ENCODE results near the gene IGSF6. TPM values are rescaled to one million over a fixed set of nuclear protein-coding genes. Genes with fewer than 3 reads are reported as not detected.
A peak's percentile ranks its signal among the peaks of the same experiment; 100 is the strongest.
"Not testable (repeated sequence)": the region's sequence is repeated elsewhere in the genome, so short reads cannot be mapped to it uniquely, and the experiment has no call there.

IGSF6 gene
- not detected in 2 replicates for total RNA-seq (2014; rRNA removed; shearing (Covaris generic))
- not detected in 2 replicates for polyA plus RNA-seq (2015; cell fraction: cytosol; rRNA removed)
- not detected in 2 replicates for polyA plus RNA-seq (2015; cell fraction: nucleus; rRNA removed)

- DNase-seq (ENCODE audit: low read depth): no peak
Observed at GRCh38 chr16:21652453-21652852, at the start of gene IGSF6. IGSF6 (minus strand) TSS chr16:21652608; CDS start chr16:21652598, 10 bp downstream.

- no peak for DNase-seq (ENCODE audit: low read depth)
Observed at GRCh38 chr16:21701271-21701670, 48.9 kb upstream of the IGSF6 start.

- no peak for DNase-seq (ENCODE audit: low read depth)
Observed at GRCh38 chr16:21698169-21699032, 46.0 kb upstream of the IGSF6 start.

GRCh38 chr16:21697032-21697431 is 44.6 kb upstream of the IGSF6 start:
- DNase-seq (ENCODE audit: low read depth): no peak

- DNase-seq (ENCODE audit: low read depth): no peak
Observed at GRCh38 chr16:21694609-21695008, 42.2 kb upstream of the IGSF6 start.

GRCh38 chr16:21690967-21691366 is 38.6 kb upstream of the IGSF6 start:
- not testable (repeated sequence) for DNase-seq (ENCODE audit: low read depth)

GRCh38 chr16:21689107-21689506 is 36.7 kb upstream of the IGSF6 start:
- no peak for DNase-seq (ENCODE audit: low read depth)

GRCh38 chr16:21685034-21685455 is 32.6 kb upstream of the IGSF6 start:
- no peak for DNase-seq (ENCODE audit: low read depth)

GRCh38 chr16:21684199-21684598 is 31.8 kb upstream of the IGSF6 start:
- DNase-seq (ENCODE audit: low read depth): no peak

- DNase-seq (ENCODE audit: low read depth): no peak
Observed at GRCh38 chr16:21683184-21683583, 30.8 kb upstream of the IGSF6 start.

- not testable (repeated sequence) for DNase-seq (ENCODE audit: low read depth)
Observed at GRCh38 chr16:21680714-21681113, 28.3 kb upstream of the IGSF6 start.

- peak; percentile 72 for DNase-seq (ENCODE audit: low read depth)
Observed at GRCh38 chr16:21674456-21674855, 22.0 kb upstream of the IGSF6 start.

GRCh38 chr16:21673469-21673868 is 21.1 kb upstream of the IGSF6 start:
- no peak for DNase-seq (ENCODE audit: low read depth)

GRCh38 chr16:21667575-21667974 is 15.2 kb upstream of the IGSF6 start:
- DNase-seq (ENCODE audit: low read depth): no peak

- DNase-seq (ENCODE audit: low read depth): no peak
Observed at GRCh38 chr16:21666772-21667171, 14.4 kb upstream of the IGSF6 start.

- DNase-seq (ENCODE audit: low read depth): no peak
Observed at GRCh38 chr16:21664801-21665492, 12.5 kb upstream of the IGSF6 start.

- no peak for DNase-seq (ENCODE audit: low read depth)
Observed at GRCh38 chr16:21663889-21664647, 11.7 kb upstream of the IGSF6 start, which contains the start of gene OTOA. OTOA (plus strand) TSS chr16:21663968; CDS start chr16:21678515, 14,547 bp downstream.

- no peak for DNase-seq (ENCODE audit: low read depth)
Observed at GRCh38 chr16:21659124-21659523, 6.7 kb upstream of the IGSF6 start.

- peak; percentile 56 for DNase-seq (ENCODE audit: low read depth)
Observed at GRCh38 chr16:21656795-21657768, 4.7 kb upstream of the IGSF6 start.

GRCh38 chr16:21654881-21655280 is 2.5 kb upstream of the IGSF6 start:
- no peak for DNase-seq (ENCODE audit: low read depth)

Data from HT1080 (cell line).